Uterus (tissue), 2 donors: ENCODE results near the gene TNS1.

ENCODE experiments used
- CTCF ChIP-seq, 4 experiments: fragments of 200-600 bp in 2 of 4; fragments of 450-650 bp in 2 of 4; sonication (generic) in 2 of 4; IDR thresholded peaks; one replicate each; pipeline ENCODE4 v1.5.1; 2016 to 2019; ENCODE audit warnings: antibody characterized with exemption in 4 of 4, mild to moderate bottlenecking in 2 of 4, moderate library complexity in 1 of 4
- POLR2A ChIP-seq, 2 donors: fragments of 450-650 bp; IDR thresholded peaks; one replicate each; pipeline ENCODE4 v1.6.1; 2016; ENCODE audit warnings: antibody characterized with exemption in 2 of 2, mild to moderate bottlenecking in 1 of 2, moderate library complexity in 1 of 2

GRCh38 chr2:217956586-217957457 lies 46.0 kb downstream of the TNS1 start:
- no peak for TF ChIP-seq CTCF (IDR thresholded peaks at IDR 0.05)
- peak; percentile 32 to 36 for TF ChIP-seq POLR2A (IDR thresholded peaks at IDR 0.05)
